ENCODE data around the gene GLUL.
"Not testable (repeated sequence)": the region's sequence is repeated elsewhere in the genome, so short reads cannot be mapped to it uniquely, and the experiment has no call there.

Gene GLUL

GRCh38 chr1:182394055-182394775 lies 2.6 kb upstream of the GLUL start:
- FAIRE-seq, result no peak

DNA sequence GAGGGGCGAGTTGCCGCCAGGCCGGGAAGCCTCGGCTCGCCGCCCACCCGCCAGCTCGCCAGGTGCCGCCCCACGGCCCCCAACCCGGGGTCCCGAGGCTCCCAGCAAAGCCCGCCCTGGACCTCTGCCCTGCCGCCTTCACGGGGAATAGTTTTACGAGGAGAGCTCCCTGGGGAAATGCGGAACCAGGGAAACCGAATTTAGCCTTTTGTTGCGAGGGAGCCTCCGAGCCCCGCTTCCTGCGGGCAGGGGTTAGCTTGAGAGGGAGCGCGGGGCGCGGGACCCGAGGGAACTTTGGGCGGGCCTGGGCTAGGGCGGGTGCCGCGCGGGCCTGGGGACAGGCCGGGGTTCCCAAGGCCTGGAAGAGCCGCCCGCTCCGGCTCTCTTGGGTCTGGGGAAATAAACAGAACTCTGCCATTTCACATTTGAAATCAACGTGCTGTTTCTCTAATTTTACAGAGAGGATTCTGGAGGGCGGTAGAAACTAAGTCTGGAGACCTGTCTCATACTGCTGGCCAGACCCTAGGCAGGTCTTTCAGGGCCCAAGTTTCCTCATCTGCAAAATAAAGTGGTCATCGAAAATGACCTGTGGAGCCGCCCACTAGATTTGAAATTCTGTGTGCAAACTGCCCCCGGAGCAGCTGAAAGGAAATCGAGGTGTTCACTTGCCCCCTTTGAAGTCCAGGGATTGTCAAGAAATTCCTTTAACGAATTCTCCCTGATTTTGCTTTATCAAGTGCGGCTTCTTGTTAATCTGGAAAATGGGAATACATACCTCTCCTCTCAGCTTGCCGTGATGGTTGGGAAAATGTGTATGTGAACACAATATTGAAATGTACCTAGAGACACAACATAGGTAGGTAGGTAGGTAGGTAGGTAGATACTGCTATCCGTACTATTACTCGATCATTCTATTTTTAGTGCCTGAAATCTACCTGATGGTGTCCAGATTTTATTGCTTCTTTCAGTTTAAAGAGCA lies 749 bp upstream of the GLUL start:
- no peak for FAIRE-seq

DNA sequence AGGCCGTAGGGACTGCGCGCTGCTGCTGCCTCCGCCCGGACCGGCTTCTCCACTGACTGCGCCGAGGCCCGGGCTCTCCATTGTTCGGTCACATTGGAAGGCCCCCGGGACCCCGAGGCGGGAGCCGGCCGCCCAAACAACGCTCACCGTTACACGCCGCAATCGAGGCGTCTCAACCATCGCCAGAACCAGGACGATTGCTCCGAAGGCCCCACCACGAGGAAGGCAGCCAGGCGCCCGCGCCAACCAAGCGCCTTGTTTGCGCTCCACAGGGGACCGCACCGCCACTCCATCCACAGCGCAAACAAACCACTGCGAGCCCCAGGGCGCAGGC lies 595 bp downstream of the GLUL start:
- no peak for FAIRE-seq

DNA sequence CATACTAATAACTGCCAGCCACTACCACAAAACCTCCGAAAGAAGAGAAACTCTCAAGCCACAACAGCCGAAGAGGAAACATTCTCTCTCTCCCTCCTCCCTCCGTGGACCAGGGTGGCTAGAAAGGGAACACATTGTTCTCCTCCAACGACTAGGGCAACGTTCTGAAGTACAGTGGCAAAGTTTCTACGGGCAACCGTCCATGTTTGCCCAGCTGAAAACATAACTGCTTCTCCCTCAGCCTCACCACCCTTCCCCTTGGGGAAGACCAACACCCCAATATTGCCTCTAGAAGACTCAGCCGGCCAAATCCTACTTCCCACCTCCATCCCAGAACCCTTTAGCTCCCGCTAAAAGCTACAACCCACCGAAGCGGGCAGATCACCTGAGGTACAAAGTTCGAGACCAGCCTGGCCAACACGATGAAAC lies 2.0 kb downstream of the GLUL start:
- no peak for FAIRE-seq

DNA sequence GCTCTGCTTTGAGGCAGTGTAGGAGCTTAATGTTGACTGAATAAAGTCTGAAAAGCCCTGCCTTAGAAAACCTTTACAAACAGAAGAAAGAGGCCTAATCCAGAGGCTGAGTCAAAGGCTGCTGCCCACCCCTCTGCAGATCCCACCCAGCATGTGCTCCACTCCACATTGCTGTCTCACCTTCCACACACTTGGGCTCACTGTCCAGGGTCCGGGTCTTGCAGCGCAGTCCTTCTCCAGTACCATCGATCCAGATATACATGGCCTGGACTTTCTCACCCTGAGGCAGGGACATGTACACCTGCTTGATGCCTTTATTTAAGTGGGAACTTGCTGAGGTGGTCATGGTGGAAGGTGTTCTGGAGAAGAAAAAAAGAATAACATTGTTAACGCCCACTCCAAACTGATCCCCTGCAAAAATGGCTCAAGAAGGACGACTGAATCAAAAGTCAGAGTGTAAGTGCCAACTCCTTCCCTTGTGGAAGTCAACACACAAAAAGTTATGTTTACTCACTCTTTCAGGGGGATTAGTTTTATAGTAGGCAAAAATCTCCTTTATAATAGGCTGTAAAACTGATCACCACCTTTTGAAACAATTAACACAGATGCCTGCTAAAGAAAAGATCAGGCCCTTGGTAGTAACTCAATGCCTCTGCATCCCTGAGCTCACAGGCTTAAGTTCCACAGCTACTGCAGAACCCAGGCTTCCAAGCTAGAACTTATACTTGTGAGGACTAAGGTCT lies 3.0 kb downstream of the GLUL start:
- FAIRE-seq, result no peak

DNA sequence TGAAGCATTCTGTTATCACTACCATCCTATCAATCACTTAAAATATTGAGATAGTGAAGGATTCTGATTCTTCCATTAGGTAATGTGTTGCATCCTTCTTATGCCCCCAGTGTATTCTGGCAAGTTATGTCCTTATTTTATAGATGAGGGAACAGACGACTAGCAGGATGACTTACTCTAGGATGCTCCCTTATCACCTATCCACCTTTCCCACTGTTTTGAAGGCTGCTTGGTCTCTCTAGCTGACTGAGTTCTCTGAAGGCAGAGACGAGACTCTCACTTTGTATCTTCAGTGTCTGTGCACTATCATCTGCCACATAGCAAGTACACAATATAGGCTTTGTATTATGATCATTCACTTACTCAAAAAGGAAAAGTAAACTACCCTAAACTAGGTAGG lies 4.0 kb downstream of the GLUL start:
- FAIRE-seq, result no peak

DNA sequence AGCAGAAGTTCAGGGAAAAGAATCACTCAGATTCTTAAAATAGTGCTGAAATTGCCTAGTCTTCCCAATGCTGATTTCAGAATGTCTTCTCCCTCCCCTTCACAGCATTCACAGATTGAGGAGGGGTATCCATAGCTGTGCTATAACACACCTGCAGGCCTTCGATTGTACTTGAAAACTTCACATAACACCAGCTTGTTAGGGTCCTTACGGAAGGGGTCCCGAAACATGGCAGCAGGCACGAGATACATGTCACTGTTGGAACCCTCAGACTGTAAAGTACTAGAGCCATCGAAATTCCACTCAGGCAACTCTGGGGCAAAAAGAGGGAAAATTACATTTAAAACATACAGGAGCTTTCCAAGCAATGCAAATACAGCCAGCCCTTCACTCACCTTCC lies 4.6 kb downstream of the GLUL start:
- FAIRE-seq, result no peak

GRCh38 chr1:182385885-182386853 lies 5.4 kb downstream of the GLUL start:
- no peak for FAIRE-seq

DNA sequence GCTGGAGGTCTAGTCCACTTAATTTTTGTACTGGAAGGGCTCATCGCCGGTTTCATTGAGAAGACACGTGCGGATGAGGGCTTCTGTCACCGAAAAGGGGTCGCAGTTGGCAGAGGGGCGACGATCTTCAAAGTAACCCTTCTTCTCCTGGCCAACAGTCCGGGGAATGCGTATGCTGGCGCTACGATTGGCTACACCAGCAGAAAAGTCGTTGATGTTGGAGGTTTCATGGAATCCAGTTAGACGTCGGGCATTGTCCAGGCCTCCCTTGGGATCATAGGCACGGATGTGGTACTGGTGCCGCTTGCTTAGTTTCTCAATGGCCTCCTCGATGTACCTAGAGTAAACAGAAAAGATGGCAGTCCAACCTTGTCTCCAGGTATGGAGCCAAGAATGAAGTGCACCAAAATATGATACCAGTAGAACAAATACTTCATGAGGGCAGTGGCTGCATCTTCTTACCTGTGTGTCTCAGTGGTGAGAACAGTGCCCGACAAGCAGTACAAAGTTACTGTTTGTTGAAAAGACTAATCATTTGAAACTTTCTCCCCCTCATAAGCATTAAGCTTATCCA lies 7.1 kb downstream of the GLUL start:
- FAIRE-seq, result no peak

- FAIRE-seq, result no peak
These were observed 7.7 kb downstream of the GLUL start for GRCh38 chr1:182383934-182384333.

- no peak for FAIRE-seq
These were observed 8.4 kb downstream of the GLUL start for GRCh38 chr1:182383037-182383661.

DNA sequence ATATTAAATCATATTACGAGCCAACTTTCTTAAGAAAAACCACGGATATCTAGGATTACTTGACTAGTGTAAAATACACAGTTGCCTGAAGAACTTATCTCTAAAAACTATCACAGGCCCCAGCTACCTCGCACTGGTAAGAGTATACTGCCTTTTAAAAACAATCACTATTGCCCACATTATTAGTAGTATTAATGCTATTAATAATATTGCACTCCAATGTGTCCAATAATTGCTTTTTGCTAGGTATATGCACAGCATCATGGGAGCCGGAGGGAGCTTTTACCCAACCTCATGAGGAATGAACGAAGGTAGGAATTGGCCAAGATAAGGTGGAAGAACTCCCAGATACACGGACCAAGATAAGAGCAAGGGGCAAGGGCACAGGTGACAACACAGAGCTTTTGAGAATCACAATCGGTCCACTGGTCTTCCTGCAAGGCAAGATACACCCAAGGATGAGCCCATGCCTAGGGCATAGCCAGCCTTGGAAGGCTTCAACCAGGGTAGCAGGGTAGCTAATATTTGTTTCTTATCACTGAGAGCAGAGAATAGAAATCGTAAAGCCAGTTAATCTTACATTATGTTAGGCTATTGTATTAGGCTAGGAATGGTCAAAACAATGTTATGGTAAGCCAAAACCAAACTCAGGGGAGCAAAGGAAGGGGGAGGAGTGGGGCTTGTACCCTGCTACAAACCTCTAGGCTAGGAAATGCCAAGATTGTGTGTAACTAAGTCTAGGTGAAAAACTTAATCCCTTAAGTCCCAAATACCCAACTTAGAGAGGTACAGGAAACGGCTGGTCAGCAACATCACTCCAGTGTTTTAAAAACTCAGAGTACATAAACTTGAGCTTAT lies 9.4 kb downstream of the GLUL start:
- FAIRE-seq, result no peak

GRCh38 chr1:182380199-182380598 lies 11.4 kb downstream of the GLUL start:
- no peak for FAIRE-seq

GRCh38 chr1:182379781-182380180 lies 11.8 kb downstream of the GLUL start:
- not testable (repeated sequence) for FAIRE-seq

GRCh38 chr1:182376936-182377574 lies 14.5 kb downstream of the GLUL start:
- FAIRE-seq, result no peak

GRCh38 chr1:182374101-182374834 lies 17.3 kb downstream of the GLUL start:
- FAIRE-seq, result no peak

DNA sequence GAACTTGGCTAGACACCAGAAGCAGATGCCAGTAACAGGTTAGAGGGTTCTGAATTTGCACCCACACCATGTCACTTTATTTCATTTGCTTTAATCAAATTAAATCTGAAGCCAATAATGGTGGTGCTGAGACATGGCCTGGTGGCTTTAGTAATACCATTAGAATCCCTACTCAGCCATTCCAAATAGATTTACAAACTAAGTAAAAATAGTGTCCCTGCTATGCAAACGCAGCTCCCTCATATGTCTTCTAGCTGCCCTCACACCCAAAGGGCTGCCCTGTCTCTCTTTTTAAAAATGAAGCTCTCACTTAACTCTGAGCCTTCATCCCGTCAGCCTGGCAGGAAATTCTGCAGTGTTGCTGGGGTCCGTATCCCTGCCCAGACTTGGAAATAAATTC lies 21.1 kb downstream of the GLUL start:
- no peak for FAIRE-seq

DNA sequence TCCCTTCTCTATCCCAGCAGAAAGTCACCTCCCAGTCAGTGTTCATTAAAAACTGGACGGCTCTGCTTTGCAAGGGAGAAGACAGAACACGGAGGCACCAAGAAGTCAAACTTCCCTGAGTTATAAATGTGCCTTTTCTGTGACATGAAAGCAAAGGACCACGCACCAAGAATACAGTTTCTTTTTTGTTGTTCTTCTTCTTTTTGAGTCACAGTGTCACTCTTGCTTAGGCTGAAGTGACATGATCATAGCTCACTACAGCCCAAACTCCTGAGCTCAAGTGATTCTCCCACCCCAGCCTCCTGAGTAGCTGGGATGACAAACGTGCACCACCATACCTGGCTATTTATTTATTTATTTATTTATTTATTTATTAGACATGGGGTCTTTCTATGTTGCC lies 22.7 kb downstream of the GLUL start:
- no peak for FAIRE-seq

DNA sequence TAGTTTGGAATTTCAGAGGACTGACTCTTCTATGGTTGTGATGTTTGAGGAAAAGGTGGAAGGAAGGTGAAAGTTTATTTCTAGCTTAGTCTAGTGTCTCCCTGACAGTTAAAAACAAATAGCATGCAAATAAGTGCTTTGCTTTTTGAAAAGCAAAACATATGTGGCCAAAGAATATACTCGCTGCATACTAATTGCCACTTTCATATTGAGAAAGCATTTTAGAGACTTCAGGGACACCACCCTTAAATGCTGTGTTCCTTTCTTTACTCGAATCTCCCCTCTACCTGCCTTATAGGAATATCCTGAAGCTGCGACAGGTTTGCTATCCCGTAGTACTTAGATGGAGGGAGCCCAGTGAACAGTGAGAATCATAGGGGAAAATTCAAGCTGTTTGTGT lies 23.2 kb downstream of the GLUL start:
- FAIRE-seq, result no peak

All from TTC549 (cell line).